Mononuclear cell (primary cell): ENCODE data around the gene HS1BP3. TPM values are rescaled to one million over a fixed set of nuclear protein-coding genes. Genes with fewer than 3 reads are reported as not detected.

Experiments
- H3K27me3 ChIP-seq: 2 replicates; pipeline ENCODE4 v1.6.0; 2011; ENCODE audit warnings: low read length, control low read depth; ENCODE audit not compliant: insufficient read depth
- H3K4me1 ChIP-seq: 2 replicates; pipeline ENCODE4 v1.5.1; 2011; ENCODE audit warnings: mild to moderate bottlenecking, low read length, control low read depth; ENCODE audit not compliant: insufficient read depth
- H3K4me3 ChIP-seq: 2 replicates; pipeline ENCODE4 v1.5.1; 2011; ENCODE audit warnings: mild to moderate bottlenecking, low read length, moderate library complexity
- H3K9me3 ChIP-seq: 2 replicates; pipeline ENCODE4 v1.5.1; 2011; ENCODE audit warnings: low read depth, mild to moderate bottlenecking, control low read depth, low read length
- total RNA-seq: library from RNA; depleted of rRNA; stranded (reverse); fragments of >200 nt; gene quantifications from one replicate; pipeline ENCODE4 v1.2.3, GENCODE V29; 2012

Gene HS1BP3
- total RNA-seq, 1 donor, result 10.2 TPM

- Histone ChIP-seq H3K4me1 (peaks cover 24% of the 10 kb centered on the region), H3K27me3 (peaks cover 4% of the 10 kb centered on the region)
Observed at GRCh38 chr2:20678780-20679179, 27.9 kb upstream of the HS1BP3 start.

GRCh38 chr2:20678086-20678395 is 27.1 kb upstream of the HS1BP3 start:
- H3K4me3 ChIP-seq, result no peak overlapping the region
- H3K4me1 ChIP-seq, result peaks cover 24% of the 10 kb centered on the region
- no peaks in the 10 kb centered on the region for H3K9me3 ChIP-seq
- peaks cover 10% of the 10 kb centered on the region for H3K27me3 ChIP-seq

More at GRCh38 chr2:20678780-20679179, 27.9 kb upstream of the HS1BP3 start:
- no peak overlapping the region for H3K4me3 ChIP-seq
- no peaks in the 10 kb centered on the region for H3K9me3 ChIP-seq

GRCh38 chr2:20677301-20678085 is 26.6 kb upstream of the HS1BP3 start:
- Histone ChIP-seq H3K4me1 (peaks cover 24% of the 10 kb centered on the region), H3K4me3 (no peak overlapping the region), H3K9me3 (no peaks in the 10 kb centered on the region), H3K27me3 (peaks cover 15% of the 10 kb centered on the region)

- Histone ChIP-seq H3K4me1 (peaks cover 27% of the 10 kb centered on the region), H3K4me3 (no peak overlapping the region), H3K27me3 (peaks cover 24% of the 10 kb centered on the region), H3K9me3 (no peaks in the 10 kb centered on the region)
Observed at GRCh38 chr2:20676353-20677215, 25.7 kb upstream of the HS1BP3 start.

GRCh38 chr2:20675701-20676352 is 24.9 kb upstream of the HS1BP3 start:
- peaks cover 30% of the 10 kb centered on the region for H3K27me3 ChIP-seq
- peaks cover 30% of the 10 kb centered on the region for H3K4me1 ChIP-seq
- H3K4me3 ChIP-seq, result no peak overlapping the region
- no peaks in the 10 kb centered on the region for H3K9me3 ChIP-seq

GRCh38 chr2:20674974-20675679 is 24.2 kb upstream of the HS1BP3 start:
- H3K27me3 ChIP-seq, result peaks cover 32% of the 10 kb centered on the region
- no peaks in the 10 kb centered on the region for H3K9me3 ChIP-seq
- peaks cover 34% of the 10 kb centered on the region for H3K4me1 ChIP-seq
- H3K4me3 ChIP-seq, result no peak overlapping the region

GRCh38 chr2:20674309-20674965 is 23.5 kb upstream of the HS1BP3 start:
- H3K27me3 ChIP-seq, result peaks cover 39% of the 10 kb centered on the region
- H3K4me1 ChIP-seq, result peaks cover 41% of the 10 kb centered on the region
- H3K9me3 ChIP-seq, result no peaks in the 10 kb centered on the region
- no peak overlapping the region for H3K4me3 ChIP-seq

- Histone ChIP-seq H3K4me3 (no peak overlapping the region), H3K4me1 (peaks cover 42% of the 10 kb centered on the region), H3K9me3 (no peaks in the 10 kb centered on the region), H3K27me3 (peaks cover 45% of the 10 kb centered on the region)
Observed at GRCh38 chr2:20673686-20674308, 22.9 kb upstream of the HS1BP3 start.

GRCh38 chr2:20672201-20672951 is 21.5 kb upstream of the HS1BP3 start:
- no peak overlapping the region for H3K4me3 ChIP-seq
- H3K4me1 ChIP-seq, result peaks cover 42% of the 10 kb centered on the region
- H3K9me3 ChIP-seq, result no peaks in the 10 kb centered on the region
- peaks cover 59% of the 10 kb centered on the region for H3K27me3 ChIP-seq

- H3K4me1 ChIP-seq, result peaks cover 37% of the 10 kb centered on the region
- H3K27me3 ChIP-seq, result peaks cover 59% of the 10 kb centered on the region
- H3K4me3 ChIP-seq, result no peak overlapping the region
- no peaks in the 10 kb centered on the region for H3K9me3 ChIP-seq
Observed at GRCh38 chr2:20671736-20672080, 20.8 kb upstream of the HS1BP3 start.

- H3K4me1 ChIP-seq, result peaks cover 36% of the 10 kb centered on the region
Observed at GRCh38 chr2:20671036-20671735, 20.3 kb upstream of the HS1BP3 start.

GRCh38 chr2:20670315-20671035 is 19.6 kb upstream of the HS1BP3 start:
- Histone ChIP-seq H3K4me3 (no peak overlapping the region), H3K27me3 (peaks cover 72% of the 10 kb centered on the region), H3K4me1 (peaks cover 36% of the 10 kb centered on the region), H3K9me3 (no peaks in the 10 kb centered on the region)

More at GRCh38 chr2:20671036-20671735, 20.3 kb upstream of the HS1BP3 start:
- Histone ChIP-seq H3K27me3 (peaks cover 65% of the 10 kb centered on the region), H3K9me3 (no peaks in the 10 kb centered on the region), H3K4me3 (no peak overlapping the region)
